ENCODE data around the gene ID2. TPM values are rescaled to one million over a fixed set of nuclear protein-coding genes. Genes with fewer than 3 reads are reported as not detected.

Gene ID2
- total RNA-seq, 1 experiment from 2014 or later, result 249 TPM

GRCh38 chr2:8678731-8679566 is 2.9 kb upstream of the ID2 start:
- ChIA-PET POLR2A (ENCODE audit: low non-redundant PET) (interaction anchor here (0.6 to 0.7 kb wide), 2 partner anchors 125 to 843 kb away, joined by 4 to 5 read pairs; no protein-coding TSS in a partner anchor), CTCF (interaction anchor here (0.7 kb wide), 1 partner anchor 96 kb away, joined by 3 read pairs; no protein-coding TSS in a partner anchor)
- TF ChIP-seq EZH2 (IDR thresholded peaks at IDR 0.05; ENCODE audit: borderline replicate concordance, low read depth, low read length, poor library complexity, severe bottlenecking) (no peak), CTCF (conservative IDR thresholded peaks at IDR 0.05; ENCODE audit: low read depth, low read length) (no peak)
- Histone ChIP-seq H3K4me3 (ENCODE audit: low read depth, low read length, poor library complexity, severe bottlenecking) (peak overlapping the region; percentile 62), H3K27me3 (replicated peaks; ENCODE audit: insufficient read depth, low read depth, low read length, poor library complexity) (no peaks in the 10 kb centered on the region), H3K4me1 (ENCODE audit: insufficient read depth, low read length, poor library complexity, severe bottlenecking) (peaks cover 28% of the 10 kb centered on the region), H3K9me3 (ENCODE audit: low read depth, low read length, poor library complexity, severe bottlenecking) (peaks cover 4% of the 10 kb centered on the region), H3K27ac (ENCODE audit: low read depth, low read length, poor library complexity, severe bottlenecking) (peak overlapping the region; percentile 100), H3K36me3 (ENCODE audit: insufficient read depth, low read length, poor library complexity, severe bottlenecking) (peaks cover 9% of the 10 kb centered on the region)
- intact Hi-C loops (cut with micrococcal nuclease; ENCODE audit: unreplicated experiment), result loop anchor here (5.0 kb wide), 1 partner anchor 97 kb away; no protein-coding TSS in a partner anchor
- no TSS peak for BruUV-seq (replicated peaks)
- peak; percentile 97 for DNase-seq (ENCODE audit: low spot score)

- no peak for DNase-seq (ENCODE audit: low spot score)
- H3K4me1 ChIP-seq (ENCODE audit: insufficient read depth, low read length, poor library complexity, severe bottlenecking), result peaks cover 28% of the 10 kb centered on the region
- H3K27me3 ChIP-seq (replicated peaks; ENCODE audit: insufficient read depth, low read depth, low read length, poor library complexity), result no peaks in the 10 kb centered on the region
- H3K36me3 ChIP-seq (ENCODE audit: insufficient read depth, low read length, poor library complexity, severe bottlenecking), result peaks cover 13% of the 10 kb centered on the region
- H3K4me3 ChIP-seq (ENCODE audit: low read depth, low read length, poor library complexity, severe bottlenecking), result peak overlapping the region; percentile 62
- POLR2A ChIA-PET (ENCODE audit: low non-redundant PET), result no interaction called here
- peak overlapping the region; percentile 100 for H3K27ac ChIP-seq (ENCODE audit: low read depth, low read length, poor library complexity, severe bottlenecking)
- CTCF ChIA-PET, result no interaction called here
- intact Hi-C loops (cut with micrococcal nuclease; ENCODE audit: unreplicated experiment), result loop anchor here (5.0 kb wide), 1 partner anchor 97 kb away; no protein-coding TSS in a partner anchor
- H3K9me3 ChIP-seq (ENCODE audit: low read depth, low read length, poor library complexity, severe bottlenecking), result no peaks in the 10 kb centered on the region
- BruUV-seq (replicated peaks), result no TSS peak
- no peak for TF ChIP-seq EZH2 (IDR thresholded peaks at IDR 0.05; ENCODE audit: borderline replicate concordance, low read depth, low read length, poor library complexity, severe bottlenecking)
- TF ChIP-seq CTCF (conservative IDR thresholded peaks at IDR 0.05; ENCODE audit: low read depth, low read length), result no peak
These were observed 2.4 kb upstream of the ID2 start for GRCh38 chr2:8679567-8679826.

DNA sequence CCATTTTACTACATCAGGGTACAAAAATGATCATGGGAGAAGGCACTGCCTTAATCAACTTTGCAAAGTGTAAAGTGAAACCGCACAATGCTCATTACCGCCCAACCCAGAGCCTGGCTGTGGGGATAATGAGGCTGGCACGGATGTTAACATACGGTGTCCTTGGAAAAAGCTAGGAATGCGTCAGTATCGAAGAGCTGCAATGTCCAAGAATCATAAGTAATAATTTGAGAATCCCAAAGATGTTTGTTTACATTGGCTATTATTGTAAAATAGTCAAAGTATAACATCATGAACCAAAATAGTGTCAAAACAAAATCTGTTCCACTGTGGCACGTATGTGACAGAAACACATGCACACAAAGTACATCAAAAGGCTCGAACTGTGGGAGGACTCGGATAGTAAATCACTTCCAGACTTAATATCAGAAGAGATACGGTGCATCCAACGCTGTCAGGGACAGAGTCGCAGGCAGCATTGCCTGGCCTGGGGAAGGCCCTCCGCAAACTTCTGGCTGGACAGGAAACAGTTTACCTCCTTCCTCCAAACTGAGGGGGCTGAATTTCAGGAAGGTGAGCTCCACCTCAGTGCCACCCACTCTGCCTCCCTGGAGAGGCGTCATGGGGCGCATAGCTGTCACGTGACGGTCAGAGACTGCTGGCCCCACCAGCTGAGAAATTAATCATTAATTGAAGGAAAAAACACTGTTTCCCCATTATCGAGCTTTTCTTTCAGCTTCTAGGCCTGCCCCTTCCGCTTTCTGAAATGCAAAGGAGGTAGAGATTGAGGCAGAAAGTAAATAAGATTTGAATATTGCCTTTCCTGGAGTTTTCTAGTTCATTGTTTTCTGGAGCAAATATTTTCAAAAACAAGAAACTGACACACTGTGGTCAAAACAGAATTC is 1.8 kb upstream of the ID2 start:
- Histone ChIP-seq H3K36me3 (ENCODE audit: insufficient read depth, low read length, poor library complexity, severe bottlenecking) (peaks cover 16% of the 10 kb centered on the region), H3K9me3 (ENCODE audit: low read depth, low read length, poor library complexity, severe bottlenecking) (no peaks in the 10 kb centered on the region), H3K4me1 (ENCODE audit: insufficient read depth, low read length, poor library complexity, severe bottlenecking) (peaks cover 28% of the 10 kb centered on the region), H3K4me3 (ENCODE audit: low read depth, low read length, poor library complexity, severe bottlenecking) (peak overlapping the region; percentile 62), H3K27me3 (replicated peaks; ENCODE audit: insufficient read depth, low read depth, low read length, poor library complexity) (no peaks in the 10 kb centered on the region), H3K27ac (ENCODE audit: low read depth, low read length, poor library complexity, severe bottlenecking) (peak overlapping the region; percentile 100)
- POLR2A ChIA-PET (ENCODE audit: low non-redundant PET), result no interaction called here
- CTCF ChIA-PET, result interaction anchor here (0.7 kb wide), 1 partner anchor 1783 kb away, joined by 6 read pairs; no protein-coding TSS in a partner anchor
- no TSS peak for BruUV-seq (replicated peaks)
- intact Hi-C loops (cut with micrococcal nuclease; ENCODE audit: unreplicated experiment), result loop anchor here (5.0 to 10.0 kb wide), 7 partner anchors 98 to 1563 kb away; no protein-coding TSS in a partner anchor
- no peak for TF ChIP-seq CTCF (conservative IDR thresholded peaks at IDR 0.05; ENCODE audit: low read depth, low read length)
- TF ChIP-seq EZH2 (IDR thresholded peaks at IDR 0.05; ENCODE audit: borderline replicate concordance, low read depth, low read length, poor library complexity, severe bottlenecking), result no peak
- peak; percentile 72 for DNase-seq (ENCODE audit: low spot score)
